Measurements from ENCODE around the gene SPTLC2. TPM values are rescaled to one million over a fixed set of nuclear protein-coding genes. Genes with fewer than 3 reads are reported as not detected.
"Not testable (repeated sequence)": the region's sequence is repeated elsewhere in the genome, so short reads cannot be mapped to it uniquely, and the experiment has no call there.

SPTLC2 gene, protein sequence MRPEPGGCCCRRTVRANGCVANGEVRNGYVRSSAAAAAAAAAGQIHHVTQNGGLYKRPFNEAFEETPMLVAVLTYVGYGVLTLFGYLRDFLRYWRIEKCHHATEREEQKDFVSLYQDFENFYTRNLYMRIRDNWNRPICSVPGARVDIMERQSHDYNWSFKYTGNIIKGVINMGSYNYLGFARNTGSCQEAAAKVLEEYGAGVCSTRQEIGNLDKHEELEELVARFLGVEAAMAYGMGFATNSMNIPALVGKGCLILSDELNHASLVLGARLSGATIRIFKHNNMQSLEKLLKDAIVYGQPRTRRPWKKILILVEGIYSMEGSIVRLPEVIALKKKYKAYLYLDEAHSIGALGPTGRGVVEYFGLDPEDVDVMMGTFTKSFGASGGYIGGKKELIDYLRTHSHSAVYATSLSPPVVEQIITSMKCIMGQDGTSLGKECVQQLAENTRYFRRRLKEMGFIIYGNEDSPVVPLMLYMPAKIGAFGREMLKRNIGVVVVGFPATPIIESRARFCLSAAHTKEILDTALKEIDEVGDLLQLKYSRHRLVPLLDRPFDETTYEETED
- 48.1 and 54.5 TPM in 2 replicates for total RNA-seq

DNA sequence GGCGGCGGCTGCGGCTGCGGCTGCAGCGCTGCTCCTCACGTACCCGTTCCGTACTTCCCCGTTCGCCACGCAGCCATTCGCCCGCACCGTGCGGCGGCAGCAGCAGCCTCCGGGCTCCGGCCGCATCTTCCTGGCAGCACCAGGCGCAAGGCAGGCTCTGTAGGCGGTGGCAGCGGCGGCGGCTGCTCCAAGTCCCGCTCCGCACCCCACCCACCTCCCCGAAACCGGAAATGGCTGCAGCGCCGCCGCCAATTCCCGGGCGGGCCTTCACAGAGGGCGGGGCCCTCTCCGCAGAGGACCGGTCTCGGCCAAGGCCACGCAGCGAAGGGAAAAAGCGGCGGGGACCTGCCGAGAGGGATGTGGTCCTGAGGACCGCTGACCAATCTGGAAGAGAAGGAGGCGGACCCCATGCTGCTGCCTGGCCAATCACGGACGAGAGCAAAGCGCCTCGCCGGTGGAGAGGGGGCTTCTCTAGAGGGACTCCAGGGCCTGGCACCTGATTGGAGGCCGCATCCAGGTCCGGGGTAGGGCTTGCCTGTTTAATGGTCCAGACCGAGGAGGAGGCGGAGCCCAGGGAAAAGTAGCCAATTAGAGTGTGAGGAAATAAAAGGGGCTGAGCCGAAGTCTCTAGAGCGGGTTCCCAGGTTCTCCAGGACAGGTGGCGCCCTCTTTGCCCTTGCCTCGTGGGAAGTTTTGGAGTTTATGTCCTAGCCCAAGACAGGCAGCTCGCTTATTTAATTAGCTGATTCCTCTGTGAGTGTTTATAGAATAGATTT is at the start of gene SPTLC2:
TSS of gene SPTLC2 (minus strand) at position 184 of the 776 bp plus-strand sequence. CDS start at position 126, 58 bp downstream.
- DNase-seq (ENCODE audit: low read depth, low spot score): peak; percentile 98

DNA sequence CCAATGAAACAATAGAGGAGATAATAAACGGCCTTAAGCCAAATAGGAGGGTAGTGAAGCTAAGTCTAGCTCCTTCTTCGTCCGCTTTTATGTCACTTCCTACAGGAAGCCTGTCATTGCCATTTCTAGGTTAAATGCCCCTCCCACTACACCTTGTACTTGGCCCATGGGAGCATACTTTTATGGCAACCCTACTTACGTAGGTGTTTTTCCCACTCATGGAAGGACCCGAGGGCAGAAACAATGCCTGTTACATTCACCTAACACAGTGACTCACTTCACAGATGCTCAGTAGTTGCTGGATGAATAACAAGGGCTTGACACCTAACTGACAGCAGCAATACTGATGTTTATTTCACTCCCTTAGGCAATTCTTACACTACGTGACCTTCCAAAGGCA is 46.9 kb upstream of the SPTLC2 start:
- DNase-seq (ENCODE audit: low read depth, low spot score): no peak

DNA sequence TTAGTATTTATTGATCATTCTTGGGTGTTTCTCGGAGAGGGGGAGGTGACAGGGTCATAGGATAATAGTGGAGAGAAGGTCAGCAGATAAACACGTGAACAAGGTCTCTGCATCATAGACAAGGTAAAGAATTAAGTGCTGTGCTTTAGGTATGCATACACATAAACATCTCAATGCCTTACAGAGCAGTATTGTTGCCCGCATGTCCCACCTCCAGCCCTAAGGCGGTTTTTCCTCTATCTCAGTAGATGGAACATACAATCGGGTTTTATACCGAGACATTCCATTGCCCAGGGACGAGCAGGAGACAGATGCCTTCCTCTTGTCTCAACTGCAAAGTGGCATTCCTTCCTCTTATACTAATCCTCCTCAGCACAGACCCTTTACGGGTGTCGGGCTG is 45.1 kb upstream of the SPTLC2 start:
- DNase-seq (ENCODE audit: low read depth, low spot score): not testable (repeated sequence)

DNA sequence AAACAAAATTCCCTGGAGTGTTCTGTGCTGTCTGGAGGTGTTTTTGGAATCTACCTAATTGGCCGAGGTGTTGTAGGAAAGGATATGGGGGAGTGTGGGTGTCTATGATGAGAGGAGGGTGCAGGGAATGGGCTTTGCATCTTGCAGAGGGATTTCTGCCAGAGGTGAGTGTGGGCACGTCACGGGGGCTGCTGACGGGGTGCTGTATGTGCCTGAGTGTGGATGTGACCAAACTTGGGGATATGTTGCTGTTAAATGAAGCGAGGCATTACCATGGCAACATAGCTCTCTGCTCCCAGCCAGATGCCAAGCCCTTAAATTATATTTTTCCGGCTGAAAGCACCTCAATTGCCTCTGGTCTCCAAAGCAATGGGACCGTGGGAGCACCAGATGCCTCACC is 44.3 kb upstream of the SPTLC2 start:
- no peak for DNase-seq (ENCODE audit: low read depth, low spot score)

DNA sequence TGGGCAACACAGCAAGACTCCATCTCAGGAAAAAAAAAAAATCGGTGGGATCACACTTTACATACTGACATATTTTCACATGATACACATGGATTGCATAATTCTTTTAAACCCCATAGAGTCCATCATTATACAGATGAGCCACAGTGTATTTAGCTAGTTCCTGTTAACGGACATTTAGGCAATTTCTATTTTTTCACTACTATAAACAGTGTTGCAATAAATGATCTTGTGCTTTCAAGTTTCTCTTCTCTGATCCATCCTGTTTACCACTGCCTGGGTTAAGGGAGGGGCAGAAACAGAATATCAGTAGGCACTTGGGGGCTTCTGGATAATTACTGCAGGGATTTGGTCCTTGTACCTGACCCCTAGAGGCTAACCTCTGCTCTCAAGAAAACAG is 43.4 kb upstream of the SPTLC2 start:
- no peak for DNase-seq (ENCODE audit: low read depth, low spot score)

DNA sequence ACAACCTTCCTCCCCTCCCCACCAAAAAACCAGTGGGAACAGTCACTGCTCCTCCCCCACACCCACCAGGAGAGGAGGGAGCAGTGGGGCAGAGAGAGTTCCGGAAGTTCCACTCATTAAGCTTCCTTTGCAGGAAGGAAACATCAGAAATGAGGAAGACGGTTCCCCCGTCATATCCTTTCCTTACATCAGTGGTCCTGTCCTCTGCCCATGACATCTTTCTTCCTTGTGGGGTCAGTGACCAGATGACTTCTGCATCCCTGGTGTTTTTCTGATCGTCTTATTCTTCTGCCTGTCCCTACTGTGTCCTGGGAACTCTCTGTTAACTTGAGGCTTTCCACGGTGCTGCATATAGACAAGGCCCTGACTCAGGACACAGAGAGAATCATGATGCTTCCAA is 40.8 kb upstream of the SPTLC2 start:
- no peak for DNase-seq (ENCODE audit: low read depth, low spot score)

DNA sequence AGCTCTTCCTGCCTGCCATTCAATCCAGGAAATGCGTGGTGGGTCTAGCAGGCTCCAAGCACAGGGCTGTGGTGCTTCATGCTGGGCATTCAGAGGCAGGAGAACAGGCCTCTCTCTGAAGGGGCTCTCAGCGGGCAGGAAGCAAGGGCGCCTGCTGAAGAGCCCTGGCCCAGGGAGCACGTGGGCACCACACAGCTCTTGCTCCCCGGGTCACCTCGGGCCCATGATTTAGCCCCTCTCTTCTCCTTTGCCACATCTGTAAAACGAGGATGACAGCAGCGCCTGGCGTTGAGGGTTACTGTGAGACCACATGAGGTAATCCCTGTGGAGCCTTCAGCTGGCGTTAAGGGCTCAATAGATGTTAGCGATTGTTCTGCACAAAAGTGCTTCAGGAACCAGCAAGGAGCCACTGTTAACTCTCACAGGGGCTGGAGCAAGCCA is 37.6 kb upstream of the SPTLC2 start:
- DNase-seq (ENCODE audit: low read depth, low spot score): no peak

DNA sequence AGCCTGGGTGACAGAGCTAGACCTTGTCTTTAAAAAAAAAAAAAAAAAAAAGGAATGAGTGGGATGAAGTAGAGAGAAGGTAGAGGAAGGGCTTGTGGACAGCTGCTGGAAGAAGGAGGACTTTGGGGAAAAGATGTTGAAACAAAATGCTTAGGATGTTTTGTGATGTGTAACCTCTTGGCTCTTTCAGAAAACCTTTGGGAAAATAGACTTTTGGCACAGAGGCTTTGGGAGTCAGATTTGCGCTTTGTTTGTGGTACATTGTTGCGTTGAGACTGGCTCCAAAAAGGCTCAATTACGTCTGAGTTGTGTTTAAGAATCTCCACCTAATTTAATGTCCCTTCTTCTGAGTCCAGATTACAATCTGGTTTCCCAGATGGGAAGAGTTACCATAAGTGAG is 32.9 kb upstream of the SPTLC2 start:
- DNase-seq (ENCODE audit: low read depth, low spot score): no peak

DNA sequence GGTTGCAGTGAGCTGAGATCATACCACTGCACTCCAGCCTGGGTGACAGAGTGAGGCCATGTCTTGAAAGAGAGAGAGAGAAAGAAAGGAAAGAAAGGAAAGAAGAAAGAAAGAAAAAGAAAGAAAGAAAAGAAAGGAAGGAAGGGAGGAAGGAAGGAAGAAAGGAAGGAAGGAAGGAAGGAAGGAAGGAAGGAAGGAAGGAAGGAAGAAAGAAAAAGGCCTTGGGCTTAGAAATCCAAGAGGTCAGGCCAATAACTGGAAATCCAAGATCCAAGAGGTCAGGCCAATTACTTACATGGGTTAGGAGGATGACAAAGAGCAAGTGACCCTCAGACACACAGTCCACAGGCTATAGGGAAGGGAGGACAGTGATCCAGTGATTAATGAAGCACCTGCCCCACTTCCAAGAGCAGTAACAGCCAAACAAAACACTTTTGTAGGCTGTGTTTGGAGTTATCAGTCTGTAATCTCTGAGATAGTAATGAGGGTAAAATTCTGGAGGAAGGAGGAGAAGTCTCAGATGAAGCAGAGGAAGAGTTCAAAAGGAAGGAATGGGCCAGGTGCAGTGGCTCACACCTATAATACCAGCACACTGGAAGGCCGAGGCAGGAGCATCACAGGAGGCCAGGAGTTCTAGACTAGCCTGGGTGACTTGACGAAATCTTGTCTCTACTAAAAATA is 32.2 kb upstream of the SPTLC2 start:
- DNase-seq (ENCODE audit: low read depth, low spot score): no peak

DNA sequence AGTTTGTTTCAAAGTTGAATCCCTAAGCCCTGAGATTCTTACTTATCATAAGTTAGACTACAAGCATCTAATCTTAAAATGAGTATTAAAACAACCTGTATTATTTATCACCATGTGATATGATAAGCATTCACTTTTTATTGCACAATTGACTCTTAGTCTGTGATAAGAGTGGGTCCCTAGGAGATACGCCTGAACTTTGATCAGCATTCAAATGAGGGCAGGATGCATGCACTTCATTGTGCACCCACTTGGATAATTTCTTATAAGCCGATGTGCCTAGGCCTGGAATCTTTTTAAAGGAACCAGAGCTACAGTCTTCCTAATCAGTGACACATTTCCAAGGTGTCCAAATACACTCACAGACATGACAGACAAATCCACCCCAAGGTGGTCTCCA is 31.4 kb upstream of the SPTLC2 start:
- DNase-seq (ENCODE audit: low read depth, low spot score): no peak

DNA sequence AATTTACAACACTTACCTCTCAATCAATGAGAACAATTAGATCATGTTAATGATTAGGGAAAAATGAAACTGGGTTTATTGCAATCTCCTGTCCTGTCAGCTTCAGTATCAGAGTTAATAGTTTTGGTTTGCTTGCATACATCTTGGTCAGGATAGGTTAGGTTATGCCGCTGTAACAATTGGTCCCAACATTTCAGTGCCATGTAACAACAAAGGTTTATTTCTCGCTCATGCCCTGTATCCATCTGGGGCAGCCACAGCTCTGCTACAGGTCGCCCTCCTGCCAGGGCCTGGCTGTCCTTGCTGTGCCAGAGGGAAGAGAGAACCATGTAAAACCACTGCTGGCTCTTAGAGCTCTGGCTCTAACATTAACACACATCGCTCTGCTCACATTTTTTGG is 30.5 kb upstream of the SPTLC2 start:
- no peak for DNase-seq (ENCODE audit: low read depth, low spot score)

DNA sequence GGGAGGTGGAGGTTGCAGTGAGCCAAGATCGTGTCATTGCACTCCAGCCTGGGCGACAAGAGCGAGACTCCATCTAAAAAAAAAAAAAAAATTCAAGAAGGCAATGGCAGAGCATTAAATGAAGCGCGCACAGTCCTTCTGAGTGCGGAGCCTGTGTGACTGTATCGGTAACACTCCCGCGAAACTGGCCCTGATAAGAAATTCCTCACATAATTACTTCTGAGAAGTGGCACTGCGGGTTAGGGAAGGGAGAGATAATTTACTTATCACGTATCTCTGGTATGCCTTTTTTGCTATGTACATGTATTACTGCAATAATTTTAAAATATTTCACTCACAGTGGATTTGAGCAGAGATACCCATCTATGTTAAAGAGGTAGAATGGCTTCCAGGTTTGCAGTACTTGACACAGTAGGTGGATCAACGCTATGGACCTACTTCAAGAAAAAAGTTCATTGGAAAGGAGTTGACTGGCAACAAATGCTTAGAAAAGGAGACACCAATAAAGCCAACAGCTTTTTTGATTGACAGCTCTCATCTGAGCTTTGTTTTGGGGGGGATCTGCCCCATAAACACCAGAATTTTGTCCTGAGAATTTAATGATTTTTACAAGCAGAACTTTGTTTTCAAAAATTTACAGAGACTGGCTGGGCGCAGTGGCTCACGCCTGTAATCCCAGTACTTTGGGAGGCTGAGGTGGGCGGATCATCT is 29.2 kb upstream of the SPTLC2 start:
- DNase-seq (ENCODE audit: low read depth, low spot score): no peak

DNA sequence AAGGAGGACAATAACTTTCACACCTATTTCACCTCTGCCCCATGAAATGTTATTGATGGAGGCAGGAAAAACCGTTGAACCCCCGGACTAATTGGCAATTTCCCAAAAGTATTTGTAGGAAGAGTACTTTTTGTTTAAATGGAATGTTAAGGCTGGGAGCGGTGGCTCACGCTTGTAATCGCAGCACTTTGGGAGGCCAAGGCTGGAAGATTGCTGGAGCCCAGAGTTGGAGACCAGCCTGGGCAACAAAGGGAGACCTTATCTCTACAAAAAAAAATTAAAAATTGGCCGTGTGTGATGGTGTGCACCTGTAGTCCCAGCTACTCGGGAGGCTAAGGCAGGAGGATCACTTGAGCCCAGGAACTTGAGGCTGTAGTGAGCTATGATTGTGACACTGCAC is 26.0 kb upstream of the SPTLC2 start:
- DNase-seq (ENCODE audit: low read depth, low spot score): no peak

DNA sequence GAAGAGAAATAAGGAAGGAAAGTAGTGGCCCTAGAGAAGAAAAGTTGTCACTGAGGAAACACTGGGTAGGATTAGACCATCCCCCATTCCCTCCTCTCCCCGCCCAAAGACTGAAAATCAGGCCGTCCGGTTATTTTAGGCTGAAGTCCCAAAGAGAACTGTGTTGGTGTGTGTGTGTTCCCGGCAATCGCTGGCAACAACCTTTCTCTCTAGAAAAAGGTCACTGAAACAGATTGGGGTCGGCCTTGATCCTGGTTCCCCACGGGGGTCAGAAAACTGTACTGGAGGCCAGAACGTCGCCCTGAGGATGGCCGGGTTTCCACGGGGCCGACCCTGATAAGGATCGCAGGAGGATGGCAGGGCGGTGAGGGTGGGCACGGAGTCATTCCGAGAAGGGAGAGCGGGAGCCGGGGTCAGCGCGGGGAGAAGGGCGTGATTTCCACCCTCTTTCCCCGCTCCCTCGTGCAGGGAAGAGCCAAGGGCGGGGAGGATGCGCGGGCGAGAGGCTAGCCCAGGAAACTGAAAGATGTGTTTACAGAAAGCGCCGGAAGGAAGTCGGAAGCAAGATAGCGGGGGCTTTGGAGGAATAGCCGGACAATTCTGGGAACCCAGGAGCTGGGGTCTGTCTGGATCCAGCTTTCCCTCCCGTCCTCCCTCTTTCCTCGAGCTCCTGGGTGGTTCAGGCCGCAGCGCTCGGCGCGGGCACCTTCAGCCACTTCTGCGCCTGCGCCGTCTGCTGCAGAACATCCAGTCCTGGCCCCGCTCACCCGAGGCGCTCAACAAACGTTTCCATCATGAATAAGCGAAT is 25.3 kb upstream of the SPTLC2 start:
- peak; percentile 32 for DNase-seq (ENCODE audit: low read depth, low spot score)

DNA sequence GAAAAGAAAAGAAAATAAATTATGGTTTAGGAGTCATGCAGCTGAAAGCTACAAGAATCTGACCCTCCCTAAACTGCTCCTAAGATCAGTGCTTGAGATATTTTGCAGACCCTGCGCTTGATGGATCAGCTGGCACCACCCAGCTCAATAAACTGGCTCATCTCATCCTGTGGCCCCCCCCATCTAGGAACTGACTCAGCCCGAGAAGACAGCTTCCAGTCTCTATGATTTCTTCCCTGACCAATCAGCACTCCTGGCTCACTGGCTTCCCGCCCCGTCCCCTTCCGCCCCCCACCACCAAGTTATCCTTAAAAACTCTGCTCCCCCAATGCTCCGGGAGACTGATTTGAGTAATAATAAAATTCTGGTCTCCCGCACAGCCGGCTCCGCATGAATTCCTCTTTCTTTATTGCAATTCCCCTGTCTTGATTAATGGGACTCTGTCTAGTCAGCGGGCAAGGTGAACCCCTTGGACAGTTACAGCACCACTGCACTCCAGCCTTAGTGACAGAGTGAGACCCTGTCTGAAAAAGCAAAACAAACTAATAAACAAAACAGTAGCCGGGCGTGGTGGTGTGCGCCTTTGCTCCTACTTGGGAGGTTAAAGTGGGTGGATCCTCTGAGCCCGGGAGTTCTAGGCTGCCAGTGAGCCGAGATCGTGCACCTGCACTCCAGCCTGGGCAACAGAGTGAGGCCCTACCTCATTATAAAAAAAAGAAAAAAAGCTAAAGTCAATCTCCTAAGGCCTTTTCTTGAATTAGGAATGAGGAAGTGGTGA is 24.5 kb upstream of the SPTLC2 start:
- DNase-seq (ENCODE audit: low read depth, low spot score): no peak

DNA sequence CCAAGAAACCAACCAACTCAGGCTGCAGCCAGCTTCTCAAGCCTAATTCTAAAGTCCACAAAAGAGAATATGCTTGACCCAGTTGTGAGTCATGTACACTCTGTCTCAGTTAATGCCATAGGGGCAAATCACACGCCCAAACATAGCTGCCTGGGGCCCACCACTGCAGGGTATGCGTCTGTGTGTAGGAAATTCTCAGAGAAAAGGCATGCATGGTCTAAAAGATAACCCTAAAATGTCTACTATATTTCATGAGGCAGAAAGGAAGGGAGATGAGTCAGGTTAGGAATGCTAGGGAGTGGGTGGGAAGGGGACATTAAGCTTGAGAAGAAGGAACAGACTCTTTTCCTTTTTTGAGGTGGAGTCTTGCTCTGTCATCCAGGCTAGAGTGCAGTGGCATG is 22.3 kb upstream of the SPTLC2 start:
- DNase-seq (ENCODE audit: low read depth, low spot score): no peak

DNA sequence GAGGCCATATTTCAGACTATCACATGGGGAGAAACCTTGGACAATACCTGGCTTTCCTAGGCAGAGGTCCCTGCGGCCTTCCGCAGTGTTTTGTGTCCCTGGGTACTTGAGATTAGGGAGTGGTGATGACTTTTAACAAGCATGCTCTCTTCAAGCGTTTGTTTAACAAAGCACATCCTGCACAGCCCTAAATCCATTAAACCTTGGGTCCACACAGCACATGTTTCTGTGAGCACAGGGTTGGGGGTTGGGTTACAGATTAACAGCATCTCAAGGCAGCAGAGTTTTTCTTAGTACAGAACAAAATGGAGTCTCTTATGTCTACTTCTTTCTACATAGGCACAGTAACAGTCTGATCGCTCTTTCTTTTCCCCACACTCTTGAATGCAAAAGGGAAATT is 19.4 kb upstream of the SPTLC2 start:
- not testable (repeated sequence) for DNase-seq (ENCODE audit: low read depth, low spot score)

DNA sequence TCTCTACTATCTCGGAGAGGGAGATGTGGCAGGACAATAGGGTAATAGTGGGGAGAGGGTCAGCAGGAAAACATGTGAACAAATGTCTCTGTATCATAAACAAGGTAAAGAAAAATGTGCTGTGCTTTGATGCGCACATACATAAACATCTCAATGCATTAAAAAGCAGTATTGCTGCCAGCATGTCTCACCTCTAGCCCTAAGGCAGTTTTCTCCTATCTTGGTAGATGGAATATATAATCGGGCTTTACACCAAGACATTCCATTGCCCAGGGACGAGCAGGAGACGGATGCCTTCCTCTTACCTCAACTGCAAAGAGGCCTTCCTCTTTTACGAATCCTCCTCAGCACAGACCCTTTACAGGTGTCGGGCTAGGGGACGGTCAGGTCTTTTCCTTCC is 19.0 kb upstream of the SPTLC2 start:
- DNase-seq (ENCODE audit: low read depth, low spot score): not testable (repeated sequence)

DNA sequence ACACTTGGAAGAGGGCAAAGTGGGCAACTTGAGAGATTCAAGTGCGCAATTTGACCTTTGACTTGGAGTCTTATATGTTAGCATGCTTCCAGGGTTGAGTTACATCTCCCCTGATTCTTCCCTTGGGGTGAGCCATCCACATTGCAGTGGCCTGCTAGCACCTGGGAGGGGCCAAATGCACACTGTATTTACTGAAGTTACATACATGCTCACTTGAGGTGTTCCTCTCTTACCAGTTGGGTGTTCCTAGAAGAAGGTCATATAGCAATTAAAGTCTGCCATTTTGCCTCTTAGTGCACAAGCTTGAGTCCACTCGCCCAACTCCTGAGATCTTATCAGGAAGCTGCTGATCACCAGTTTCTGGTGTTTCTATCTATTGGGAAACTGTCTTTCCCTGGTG is 13.7 kb upstream of the SPTLC2 start:
- DNase-seq (ENCODE audit: low read depth, low spot score): no peak

DNA sequence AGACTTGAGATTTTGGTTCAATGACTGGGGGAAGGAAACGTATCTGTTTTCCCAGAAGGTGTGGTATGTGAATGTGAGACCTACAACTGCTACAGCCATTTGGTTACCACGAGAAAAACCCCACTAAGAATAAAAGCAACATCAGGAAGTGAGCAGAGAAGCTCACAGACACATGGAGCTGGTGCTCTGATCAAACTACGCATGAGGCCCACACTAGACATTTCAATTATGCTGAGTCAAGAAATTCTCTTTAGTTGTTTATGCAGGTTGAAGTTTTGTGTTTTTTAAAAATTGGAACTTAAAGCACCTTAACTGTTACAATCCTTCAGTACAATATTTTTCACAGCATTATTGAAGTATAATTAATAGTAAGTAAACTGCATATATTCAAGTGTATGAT is 8.9 kb upstream of the SPTLC2 start:
- no peak for DNase-seq (ENCODE audit: low read depth, low spot score)

Data from pulmonary artery endothelial cell (primary cell).